B cell (primary cell): ENCODE data around the gene GORASP1. TPM values are rescaled to one million over a fixed set of nuclear protein-coding genes. Genes with fewer than 3 reads are reported as not detected.

Source experiments
- ATAC-seq: fragments of 200-7000 bp; cut with Tn5 transposase; one replicate; pipeline ENCODE4 v1.10.0; 2021; ENCODE audit warnings: low read depth, mild to moderate bottlenecking, moderate number of reproducible peaks, moderate library complexity
- CTCF ChIA-PET: fragments of 350-600 bp; sonication (Branson Sonifier 250); formaldehyde crosslinking; loops from one replicate; lab custom pipeline; 2021; ENCODE audit warnings: antibody characterized with exemption, inconsistent platforms; lab: Charles Lee
- POLR2A ChIA-PET: fragments of 350-600 bp; sonication (Branson Sonifier 250); formaldehyde crosslinking; loops from one replicate; lab custom pipeline; 2021; ENCODE audit warnings: antibody characterized with exemption; lab: Charles Lee
- DNase-seq: peaks from one replicate; pipeline ENCODE4 v3.0.0; 2013
- H2AFZ ChIP-seq: 2 replicates; pipeline ENCODE4 v1.6.1; 2012; ENCODE audit warnings: mild to moderate bottlenecking, low read depth, low read length; ENCODE audit not compliant: insufficient read depth, poor library complexity, severe bottlenecking
- H3K27ac ChIP-seq, 2 donors: 1 replicate in 1 of 2; 2 replicates in 1 of 2; pipeline ENCODE4 v1.5.1; 2012 to 2013; ENCODE audit warnings: low read length in 2 of 2, mild to moderate bottlenecking in 2 of 2, moderate library complexity in 1 of 2
- H3K27me3 ChIP-seq, 4 experiments: fragments of 200-600 bp in 1 of 4; sonication (generic) in 1 of 4; replicated peaks in 1 of 4; 1 replicate in 2 of 4; 2 replicates in 2 of 4; pipeline versions ENCODE4 v1.6.1 to v1.7.0; 2013 to 2016; ENCODE audit warnings: low read length in 3 of 4, mild to moderate bottlenecking in 2 of 4, mixed read lengths in 1 of 4, moderate library complexity in 1 of 4; ENCODE audit not compliant: insufficient read depth in 4 of 4, control insufficient read depth in 3 of 4; ENCODE audit errors: control extremely low read depth in 1 of 4
- H3K36me3 ChIP-seq, 2 experiments: replicated peaks in 1 of 2; 1 replicate in 1 of 2; 2 replicates in 1 of 2; pipeline versions ENCODE4 v1.6.1 to v1.7.1; 2013; ENCODE audit warnings: low read length in 1 of 2; ENCODE audit not compliant: insufficient read depth in 2 of 2, control insufficient read depth in 1 of 2; ENCODE audit errors: control extremely low read depth in 1 of 2, extremely low read depth in 1 of 2
- H3K4me1 ChIP-seq, 2 donors: fragments of 200-600 bp in 1 of 2; sonication (generic) in 1 of 2; 1 replicate in 1 of 2; 2 replicates in 1 of 2; pipeline versions ENCODE4 v1.5.1 to v1.6.1; 2013 to 2017; ENCODE audit warnings: low read length in 2 of 2; ENCODE audit not compliant: control insufficient read depth in 2 of 2, insufficient read depth in 2 of 2
- H3K4me2 ChIP-seq: replicated peaks from 2 replicates; pipeline ENCODE3; 2012; ENCODE audit warnings: mild to moderate bottlenecking, low read depth, low read length; ENCODE audit not compliant: poor library complexity, severe bottlenecking
- H3K4me3 ChIP-seq, 5 experiments: fragments of 200-600 bp in 1 of 5; sonication (generic) in 1 of 5; 1 replicate in 3 of 5; 2 replicates in 2 of 5; pipeline versions ENCODE4 v1.5.1 to v1.7.0; 2011 to 2016; ENCODE audit warnings: low read length in 4 of 5, mild to moderate bottlenecking in 4 of 5, low read depth in 2 of 5, control low read depth in 1 of 5, moderate library complexity in 1 of 5; ENCODE audit not compliant: insufficient read depth in 1 of 5; ENCODE audit errors: control extremely low read depth in 1 of 5, extremely low read depth in 1 of 5
- H3K79me2 ChIP-seq: fragments of 200-600 bp; sonication (generic); one replicate; pipeline ENCODE4 v1.6.0; 2016; ENCODE audit warnings: low read length; ENCODE audit not compliant: control insufficient read depth, insufficient read depth
- H3K9ac ChIP-seq: fragments of 200-600 bp; sonication (generic); 2 replicates; pipeline ENCODE4 v1.6.1; 2017; ENCODE audit warnings: mild to moderate bottlenecking, low read length, moderate library complexity
- H3K9me3 ChIP-seq, 3 donors: one replicate each; pipeline versions ENCODE4 v1.6.1 to v1.7.1; 2013; ENCODE audit warnings: low read length in 2 of 3; ENCODE audit not compliant: control insufficient read depth in 2 of 3, insufficient read depth in 1 of 3; ENCODE audit errors: control extremely low read depth in 1 of 3
- H4K20me1 ChIP-seq: 2 replicates; pipeline ENCODE4 v1.6.0; 2012; ENCODE audit warnings: mild to moderate bottlenecking, low read length; ENCODE audit not compliant: insufficient read depth, control insufficient read depth, poor library complexity, severe bottlenecking
- H3K27ac Mint-ChIP-seq: one replicate; pipeline ENCODE4 v1.8.0; 2021; ENCODE audit warnings: mixed read lengths
- H3K27me3 Mint-ChIP-seq: one replicate; pipeline ENCODE4 v1.8.0; 2021; ENCODE audit warnings: mixed read lengths
- H3K4me1 Mint-ChIP-seq: one replicate; pipeline ENCODE4 v1.8.0; 2021; ENCODE audit warnings: mixed read lengths
- H3K4me3 Mint-ChIP-seq: one replicate; pipeline ENCODE4 v1.8.0; 2021; ENCODE audit warnings: mixed read lengths
- H3K9me3 Mint-ChIP-seq: one replicate; pipeline ENCODE4 v1.8.0; 2022; ENCODE audit warnings: mixed read lengths; ENCODE audit not compliant: insufficient read depth
- EZH2 ChIP-seq: IDR thresholded peaks from 2 replicates; pipeline ENCODE4 v1.6.1; 2012; ENCODE audit warnings: borderline replicate concordance, low read depth, mild to moderate bottlenecking, moderate library complexity, low read length; ENCODE audit not compliant: insufficient read depth, poor library complexity, severe bottlenecking
- WGBS: methylation state at CpG from one replicate; pipeline ENCODE4 v1.1.5; 2013; ENCODE audit warnings: missing lambda C conversion rate; ENCODE audit not compliant: insufficient coverage; 5-methylcytosine and 5-hydroxymethylcytosine counted together
- intact Hi-C: fragments of 100-400 bp; cut with micrococcal nuclease; formaldehyde crosslinking; loops from one replicate; pipeline ENCODE4 v1.10.0; 2022
- polyA plus RNA-seq: library from polyadenylated mRNA; depleted of rRNA; stranded (reverse); fragments of >200 nt; gene quantifications from 2 replicates; pipeline ENCODE4 v1.2.3, GENCODE V29; 2012
- total RNA-seq, 2 donors: library from RNA; stranded (reverse); fragments of 120-200 nt in 1 of 2; gene quantifications; 1 replicate in 1 of 2; 2 replicates in 1 of 2; pipeline versions ENCODE4 v1.2.3 to v1.2.4, GENCODE V29; 2013 to 2022
- TF ChIP-seq, protein P1 (sequence below): fragments of 200-600 bp; IDR thresholded peaks from one replicate; pipeline ENCODE4 v1.8.0; 2022; ENCODE audit warnings: antibody characterized with exemption, mild to moderate bottlenecking

The GORASP1 gene
- total and polyA plus RNA-seq, 2 donors (not counting 1 experiment from before 2014, with no cell fraction given), result 81.7 to 84.0 TPM

DNA sequence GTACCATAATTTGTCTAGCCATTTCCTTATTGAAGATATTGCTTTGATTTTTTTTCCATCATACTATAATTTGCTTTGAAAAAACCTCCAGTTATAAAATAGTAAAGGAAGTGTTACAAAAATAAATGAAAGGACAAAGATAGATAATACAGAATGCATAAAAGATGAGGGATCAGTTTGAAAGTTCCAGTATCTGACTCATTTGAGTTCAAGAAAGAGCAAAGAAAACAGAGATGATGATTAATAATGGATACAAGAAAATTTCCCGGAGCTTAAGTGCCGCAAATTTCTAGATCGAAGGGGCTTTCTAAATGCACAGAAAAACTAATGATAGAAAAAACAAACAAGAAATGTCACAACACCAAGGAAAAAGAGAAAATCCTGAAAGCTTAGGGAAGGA is 51.3 kb downstream of the GORASP1 start:
- Mint-ChIP-seq H3K4me3 (no peak overlapping the region), H3K4me1 (peaks cover 48% of the 10 kb centered on the region), H3K9me3 (no peaks in the 10 kb centered on the region), H3K27ac (no peak overlapping the region), H3K27me3 (no peaks in the 10 kb centered on the region)
- no peak for TF ChIP-seq EZH2
- TF ChIP-seq, protein P1, sequence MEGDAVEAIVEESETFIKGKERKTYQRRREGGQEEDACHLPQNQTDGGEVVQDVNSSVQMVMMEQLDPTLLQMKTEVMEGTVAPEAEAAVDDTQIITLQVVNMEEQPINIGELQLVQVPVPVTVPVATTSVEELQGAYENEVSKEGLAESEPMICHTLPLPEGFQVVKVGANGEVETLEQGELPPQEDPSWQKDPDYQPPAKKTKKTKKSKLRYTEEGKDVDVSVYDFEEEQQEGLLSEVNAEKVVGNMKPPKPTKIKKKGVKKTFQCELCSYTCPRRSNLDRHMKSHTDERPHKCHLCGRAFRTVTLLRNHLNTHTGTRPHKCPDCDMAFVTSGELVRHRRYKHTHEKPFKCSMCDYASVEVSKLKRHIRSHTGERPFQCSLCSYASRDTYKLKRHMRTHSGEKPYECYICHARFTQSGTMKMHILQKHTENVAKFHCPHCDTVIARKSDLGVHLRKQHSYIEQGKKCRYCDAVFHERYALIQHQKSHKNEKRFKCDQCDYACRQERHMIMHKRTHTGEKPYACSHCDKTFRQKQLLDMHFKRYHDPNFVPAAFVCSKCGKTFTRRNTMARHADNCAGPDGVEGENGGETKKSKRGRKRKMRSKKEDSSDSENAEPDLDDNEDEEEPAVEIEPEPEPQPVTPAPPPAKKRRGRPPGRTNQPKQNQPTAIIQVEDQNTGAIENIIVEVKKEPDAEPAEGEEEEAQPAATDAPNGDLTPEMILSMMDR, result no peak
- no peak for DNase-seq
- intact Hi-C loops, result loop anchor here (10.0 kb wide), 1 partner anchor 891 kb away; the partner anchor contains the start of gene OXSR1
- Histone ChIP-seq H3K9me3 (peaks cover 0 to 4% (median 0%) of the 10 kb centered on the region in 3 donors), H4K20me1 (peaks cover 62% of the 10 kb centered on the region), H2AFZ (no peak overlapping the region), H3K9ac (no peak overlapping the region), H3K27ac (no peak overlapping the region), H3K4me3 (no peak overlapping the region), H3K4me1 (peaks cover 9 to 14% of the 10 kb centered on the region in 2 donors), H3K79me2 (peaks cover 98% of the 10 kb centered on the region), H3K27me3 (no peaks in the 10 kb centered on the region), H3K4me2 (no peak overlapping the region), H3K36me3 (peaks cover 6 to 10% of the 10 kb centered on the region in 2 experiments)
- CTCF ChIA-PET, result interaction anchor here (1.1 kb wide), 1 partner anchor 9 kb away, joined by 4 read pairs; no protein-coding TSS in a partner anchor
- POLR2A ChIA-PET, result no interaction called here
- no peak for ATAC-seq
- WGBS, result no CpG with 5 or more reads among the region's 3 CpGs

DNA sequence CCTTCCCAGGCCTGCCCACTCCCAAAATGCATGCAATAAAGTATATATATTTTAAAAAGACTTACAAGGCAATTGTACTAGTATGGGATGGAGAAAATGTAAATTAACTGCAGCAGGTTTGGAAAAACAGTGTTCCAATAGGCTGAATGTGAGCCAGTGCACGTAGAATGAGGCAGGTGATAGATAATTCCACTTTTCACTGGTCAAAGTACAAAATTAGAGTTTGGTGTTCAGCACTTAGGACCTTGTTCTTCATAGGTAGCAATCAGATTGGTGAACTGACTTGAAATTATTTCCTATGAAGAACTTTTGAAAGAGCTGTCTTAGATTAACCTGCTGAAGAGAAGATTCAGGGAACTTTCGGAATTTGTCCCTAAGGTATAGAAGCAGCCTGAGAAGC is 53.7 kb downstream of the GORASP1 start:
- CTCF ChIA-PET, result no interaction called here
- H3K27ac Mint-ChIP-seq, result no peak overlapping the region

More for the DNA sequence above, 53.7 kb downstream of the GORASP1 start:
- POLR2A ChIA-PET, result no interaction called here
- peaks cover 42% of the 10 kb centered on the region for H4K20me1 ChIP-seq
- peaks cover 6% of the 10 kb centered on the region in 2 experiments for H3K36me3 ChIP-seq
- peaks cover 80% of the 10 kb centered on the region for H3K79me2 ChIP-seq
- H3K4me2 ChIP-seq, result no peak overlapping the region
- no peak overlapping the region for H3K9ac ChIP-seq
- H3K4me1 Mint-ChIP-seq, result peaks cover 48% of the 10 kb centered on the region
- no peaks in the 10 kb centered on the region for H3K27me3 ChIP-seq
- 94% methylated on average over 2 of the region's 2 CpGs for WGBS
- H3K4me3 ChIP-seq, result no peak overlapping the region
- peaks cover 11 to 15% of the 10 kb centered on the region in 2 donors for H3K4me1 ChIP-seq
- no peaks in the 10 kb centered on the region for H3K27me3 Mint-ChIP-seq
- H3K27ac ChIP-seq, result no peak overlapping the region
- H3K9me3 Mint-ChIP-seq, result no peaks in the 10 kb centered on the region
- intact Hi-C loops, result loop anchor here (2.0 to 10.0 kb wide), 3 partner anchors 331 to 1399 kb away; partner anchors contain the start of gene OXSR1
- no peak overlapping the region for H2AFZ ChIP-seq
- no peak for ATAC-seq
- no peak for DNase-seq
- no peak for TF ChIP-seq EZH2
- TF ChIP-seq, protein P1, result no peak
- H3K4me3 Mint-ChIP-seq, result no peak overlapping the region
- H3K9me3 ChIP-seq, result no peaks in the 10 kb centered on the region
